Activated B cell treated with CpG ODN at 0.5 μM for 24 hours (primary cell): ENCODE data around the gene EGLN1. TPM values are rescaled to one million over a fixed set of nuclear protein-coding genes. Genes with fewer than 3 reads are reported as not detected.
"Not testable (repeated sequence)": the region's sequence is repeated elsewhere in the genome, so short reads cannot be mapped to it uniquely, and the experiment has no call there.

Source experiments
- ATAC-seq: fragments of 200-7000 bp; cut with Tn5 transposase; one replicate; pipeline ENCODE4 v1.10.0; 2021; ENCODE audit warnings: low read depth, mild to moderate bottlenecking, moderate library complexity
- CTCF ChIA-PET: fragments of 350-600 bp; sonication (Branson Sonifier 250); formaldehyde crosslinking; loops from one replicate; lab custom pipeline; 2021; ENCODE audit warnings: antibody characterized with exemption; lab: Charles Lee
- POLR2A ChIA-PET: fragments of 350-600 bp; sonication (Branson Sonifier 250); formaldehyde crosslinking; loops from one replicate; lab custom pipeline; 2021; ENCODE audit warnings: antibody characterized with exemption; lab: Charles Lee
- DNase-seq: peaks from one replicate; pipeline ENCODE4 v3.0.0; 2022
- H3K27ac Mint-ChIP-seq: one replicate; pipeline ENCODE4 v1.8.0; 2020; ENCODE audit warnings: mixed read lengths
- H3K27me3 Mint-ChIP-seq: one replicate; pipeline ENCODE4 v1.8.0; 2021; ENCODE audit warnings: mixed read lengths
- H3K36me3 Mint-ChIP-seq: one replicate; pipeline ENCODE4 v1.8.0; 2021; ENCODE audit warnings: low read depth, mixed read lengths
- H3K4me1 Mint-ChIP-seq: one replicate; pipeline ENCODE4 v1.8.0; 2021; ENCODE audit warnings: mixed read lengths
- H3K4me3 Mint-ChIP-seq: one replicate; pipeline ENCODE4 v1.8.0; 2020; ENCODE audit warnings: mild to moderate bottlenecking, mixed read lengths
- H3K9me3 Mint-ChIP-seq: one replicate; pipeline ENCODE4 v1.8.0; 2020; ENCODE audit warnings: mixed read lengths
- intact Hi-C: fragments of 100-400 bp; cut with micrococcal nuclease; formaldehyde crosslinking; loops from one replicate; pipeline ENCODE4 v1.15.1; 2024
- total RNA-seq: library from RNA; stranded (reverse); gene quantifications from 2 replicates; pipeline ENCODE4 v1.2.3, GENCODE V29; 2022
- TF ChIP-seq, protein P1 (sequence below): fragments of 200-600 bp; IDR thresholded peaks from one replicate; pipeline ENCODE4 v1.8.0; 2022; ENCODE audit warnings: antibody characterized with exemption, mild to moderate bottlenecking

Gene EGLN1
- total RNA-seq, 1 donor from 2014 or later, result 15.6 TPM

DNA sequence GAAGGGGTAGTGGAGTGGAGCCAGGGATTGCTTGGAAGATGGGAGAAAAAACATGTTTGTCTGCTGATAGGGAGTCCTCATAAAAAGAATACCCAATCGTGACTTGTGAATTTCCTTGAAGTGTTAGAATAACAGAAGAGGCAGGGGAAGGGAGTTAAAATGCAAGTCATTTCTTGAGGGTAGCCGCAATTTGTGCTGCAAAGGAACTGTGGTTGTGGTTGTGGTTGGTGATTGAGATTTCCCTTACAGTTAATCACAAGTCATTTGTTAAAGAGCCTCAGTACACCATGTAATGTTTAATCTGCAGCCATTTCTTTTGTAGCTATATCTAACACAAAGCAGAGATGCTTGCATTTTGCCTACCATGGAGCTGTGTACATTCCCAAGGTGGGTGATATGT, 38.5 kb upstream of the EGLN1 start:
- intact Hi-C loops, result no loop called here
- CTCF ChIA-PET, result no interaction called here
- TF ChIP-seq, protein P1, sequence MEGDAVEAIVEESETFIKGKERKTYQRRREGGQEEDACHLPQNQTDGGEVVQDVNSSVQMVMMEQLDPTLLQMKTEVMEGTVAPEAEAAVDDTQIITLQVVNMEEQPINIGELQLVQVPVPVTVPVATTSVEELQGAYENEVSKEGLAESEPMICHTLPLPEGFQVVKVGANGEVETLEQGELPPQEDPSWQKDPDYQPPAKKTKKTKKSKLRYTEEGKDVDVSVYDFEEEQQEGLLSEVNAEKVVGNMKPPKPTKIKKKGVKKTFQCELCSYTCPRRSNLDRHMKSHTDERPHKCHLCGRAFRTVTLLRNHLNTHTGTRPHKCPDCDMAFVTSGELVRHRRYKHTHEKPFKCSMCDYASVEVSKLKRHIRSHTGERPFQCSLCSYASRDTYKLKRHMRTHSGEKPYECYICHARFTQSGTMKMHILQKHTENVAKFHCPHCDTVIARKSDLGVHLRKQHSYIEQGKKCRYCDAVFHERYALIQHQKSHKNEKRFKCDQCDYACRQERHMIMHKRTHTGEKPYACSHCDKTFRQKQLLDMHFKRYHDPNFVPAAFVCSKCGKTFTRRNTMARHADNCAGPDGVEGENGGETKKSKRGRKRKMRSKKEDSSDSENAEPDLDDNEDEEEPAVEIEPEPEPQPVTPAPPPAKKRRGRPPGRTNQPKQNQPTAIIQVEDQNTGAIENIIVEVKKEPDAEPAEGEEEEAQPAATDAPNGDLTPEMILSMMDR, result no peak
- Mint-ChIP-seq H3K27ac (no peak overlapping the region), H3K4me3 (no peak overlapping the region), H3K27me3 (peaks cover 29% of the 10 kb centered on the region), H3K4me1 (no peaks in the 10 kb centered on the region), H3K9me3 (peaks cover 11% of the 10 kb centered on the region), H3K36me3 (no peaks in the 10 kb centered on the region)
- DNase-seq (no peak), ATAC-seq (no peak)
- POLR2A ChIA-PET, result no interaction called here

DNA sequence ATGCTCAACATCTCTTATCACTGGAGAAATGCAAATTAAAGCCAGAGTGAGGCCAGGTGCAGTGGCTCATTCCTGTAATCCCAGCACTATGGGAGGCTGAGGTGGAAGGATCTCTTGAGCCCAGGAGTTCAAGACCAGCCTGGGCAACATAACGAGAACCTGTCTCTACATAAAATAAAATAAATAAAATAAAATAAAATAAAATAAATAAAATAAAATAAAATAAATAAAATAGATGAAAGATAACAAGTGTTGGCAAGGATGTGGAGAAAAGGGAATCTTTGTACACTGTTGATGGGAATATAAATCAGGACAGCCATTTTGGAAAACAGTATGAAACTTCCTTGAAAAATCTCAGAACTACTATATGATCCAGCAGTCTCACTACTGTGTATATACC, 37.4 kb upstream of the EGLN1 start:
- H3K4me1 Mint-ChIP-seq, ATAC-seq, H3K9me3 Mint-ChIP-seq, H3K4me3 Mint-ChIP-seq, CTCF ChIA-PET, POLR2A ChIA-PET, H3K36me3 Mint-ChIP-seq, DNase-seq, H3K27ac Mint-ChIP-seq, intact Hi-C loops: not testable (repeated sequence)
- H3K27me3 Mint-ChIP-seq, result peaks cover 33% of the 10 kb centered on the region

DNA sequence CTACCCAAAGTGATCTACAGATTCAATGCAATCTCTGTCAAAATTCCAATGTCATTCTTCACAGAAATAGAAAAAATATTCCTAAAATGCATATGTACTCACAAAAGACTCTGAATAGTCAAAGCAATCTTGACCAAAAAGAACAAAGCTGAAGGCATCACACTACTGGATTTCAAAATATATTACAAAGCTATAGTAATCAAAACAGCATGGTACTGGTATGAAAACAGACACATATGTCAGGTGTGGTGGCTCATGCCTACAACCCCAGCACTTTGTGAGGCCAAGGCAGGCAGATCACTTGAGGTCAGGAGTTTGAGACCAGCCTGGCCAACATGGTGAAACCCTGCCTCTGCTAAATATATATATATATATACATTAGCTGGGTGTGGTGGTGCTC, 35.9 kb upstream of the EGLN1 start:
- peaks cover 31% of the 10 kb centered on the region for H3K27me3 Mint-ChIP-seq
- H3K27ac Mint-ChIP-seq, H3K4me1 Mint-ChIP-seq, H3K9me3 Mint-ChIP-seq, H3K36me3 Mint-ChIP-seq, intact Hi-C loops, DNase-seq, H3K4me3 Mint-ChIP-seq, POLR2A ChIA-PET, CTCF ChIA-PET, ATAC-seq: not testable (repeated sequence)

DNA sequence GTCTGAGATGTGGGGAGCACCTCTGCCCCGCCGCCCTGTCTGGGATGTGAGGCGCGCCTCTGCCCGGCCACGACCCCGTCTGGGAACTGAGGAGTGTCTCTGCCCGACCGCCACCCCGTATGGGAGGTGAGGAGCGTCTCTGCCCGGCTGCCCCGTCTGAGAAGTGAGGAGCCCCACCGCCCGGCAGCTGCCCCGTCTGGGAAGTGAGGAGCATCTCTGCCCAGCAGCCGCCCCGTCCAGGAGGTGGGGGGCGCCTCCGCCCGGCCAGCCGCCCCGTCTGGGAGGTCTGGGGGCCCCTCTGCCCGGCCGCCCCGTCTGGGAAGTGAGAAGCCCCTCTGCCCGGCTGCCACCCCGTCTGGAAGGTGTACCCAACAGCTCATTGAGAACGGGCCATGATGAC, 32.0 kb upstream of the EGLN1 start:
- ATAC-seq, H3K36me3 Mint-ChIP-seq, H3K4me3 Mint-ChIP-seq, H3K27ac Mint-ChIP-seq, H3K4me1 Mint-ChIP-seq, POLR2A ChIA-PET, DNase-seq, intact Hi-C loops, CTCF ChIA-PET: not testable (repeated sequence)
- Mint-ChIP-seq H3K27me3 (peaks cover 27% of the 10 kb centered on the region), H3K9me3 (peaks cover 13% of the 10 kb centered on the region)

DNA sequence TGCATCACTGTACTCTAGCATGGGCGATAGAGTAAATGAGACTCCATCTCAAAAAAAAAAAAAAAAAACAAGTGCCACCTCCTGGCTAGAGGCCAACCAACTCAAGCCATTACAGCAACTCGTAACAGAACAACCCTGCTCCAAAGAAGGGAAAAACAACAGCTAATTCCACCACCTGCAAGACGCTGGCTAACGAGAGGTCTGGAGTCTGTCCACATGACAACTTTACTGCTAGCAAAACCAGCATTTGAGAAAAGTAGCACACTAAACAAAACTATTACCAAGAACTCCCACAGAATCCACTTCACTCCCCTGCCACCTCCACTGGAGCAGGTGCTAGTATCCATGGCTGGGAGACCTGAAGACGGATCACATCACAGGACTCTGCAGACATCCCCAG, 24.1 kb upstream of the EGLN1 start:
- no peak overlapping the region for H3K27ac Mint-ChIP-seq
- no peak for DNase-seq
- intact Hi-C loops, result no loop called here
- H3K27me3 Mint-ChIP-seq, result peaks cover 37% of the 10 kb centered on the region
- H3K36me3 Mint-ChIP-seq, result no peaks in the 10 kb centered on the region
- no peak overlapping the region for H3K4me3 Mint-ChIP-seq
- ATAC-seq, result no peak
- TF ChIP-seq, protein P1, result no peak
- no peaks in the 10 kb centered on the region for H3K4me1 Mint-ChIP-seq
- CTCF ChIA-PET, result no interaction called here
- peaks cover 14% of the 10 kb centered on the region for H3K9me3 Mint-ChIP-seq
- POLR2A ChIA-PET, result no interaction called here

DNA sequence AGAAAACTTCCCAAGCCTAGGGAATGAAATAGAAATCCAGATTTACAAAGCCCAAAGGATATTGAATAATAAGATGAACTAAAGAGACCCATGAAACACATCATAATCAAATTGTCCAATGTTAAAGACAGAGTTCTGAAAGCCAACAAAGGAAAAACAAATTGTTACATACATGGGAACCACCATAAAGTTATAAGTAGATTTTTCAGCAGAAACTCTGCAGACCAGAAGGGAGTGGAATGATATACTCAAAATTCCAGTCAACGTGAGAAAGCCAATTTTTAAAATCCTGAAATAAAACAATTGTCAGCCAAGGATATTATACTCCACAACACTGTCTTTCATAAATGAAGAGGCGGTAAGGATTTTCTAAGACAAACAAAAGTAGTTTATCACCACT, 22.0 kb upstream of the EGLN1 start:
- H3K27me3 Mint-ChIP-seq, result peaks cover 31% of the 10 kb centered on the region
- CTCF ChIA-PET, result no interaction called here

More for the DNA sequence above, 22.0 kb upstream of the EGLN1 start:
- TF ChIP-seq, protein P1, result no peak
- Mint-ChIP-seq H3K4me3 (no peak overlapping the region), H3K27ac (no peak overlapping the region), H3K36me3 (no peaks in the 10 kb centered on the region), H3K9me3 (peaks cover 14% of the 10 kb centered on the region), H3K4me1 (no peaks in the 10 kb centered on the region)
- no peak for ATAC-seq
- no peak for DNase-seq
- intact Hi-C loops, result no loop called here
- POLR2A ChIA-PET, result no interaction called here
